ENCODE data around the gene CREM.

CREM gene

GRCh38 chr10:35103882-35104281 lies 22.8 kb upstream of the CREM start:
- Histone ChIP-seq H3K27me3 (no peaks in the 10 kb centered on the region), H3K9me3 (no peaks in the 10 kb centered on the region), H3K4me1 (no peaks in the 10 kb centered on the region), H3K27ac (no peak overlapping the region), H3K4me3 (no peak overlapping the region), H3K36me3 (no peaks in the 10 kb centered on the region)
- intact Hi-C loops (cut with DNase I; ENCODE audit: low total_unique reads): no loop called here
- no peak for TF ChIP-seq CTCF (IDR thresholded peaks at IDR 0.05)
- DNase-seq: no peak

GRCh38 chr10:35112571-35112970 lies 14.1 kb upstream of the CREM start:
- Histone ChIP-seq H3K4me3 (no peak overlapping the region), H3K36me3 (no peaks in the 10 kb centered on the region), H3K4me1 (no peaks in the 10 kb centered on the region), H3K27ac (no peak overlapping the region), H3K9me3 (no peaks in the 10 kb centered on the region), H3K27me3 (no peaks in the 10 kb centered on the region)
- no peak for DNase-seq
- no peak for TF ChIP-seq CTCF (IDR thresholded peaks at IDR 0.05)
- intact Hi-C loops (cut with DNase I; ENCODE audit: low total_unique reads): no loop called here

GRCh38 chr10:35119378-35119777 lies 7.3 kb upstream of the CREM start:
- Histone ChIP-seq H3K9me3 (no peaks in the 10 kb centered on the region), H3K4me3 (no peak overlapping the region), H3K36me3 (no peaks in the 10 kb centered on the region), H3K4me1 (no peaks in the 10 kb centered on the region), H3K27ac (no peak overlapping the region), H3K27me3 (no peaks in the 10 kb centered on the region)
- intact Hi-C loops (cut with DNase I; ENCODE audit: low total_unique reads): loop anchor here (2.0 kb wide), 1 partner anchor 97 kb away; no protein-coding TSS in a partner anchor
- no peak for TF ChIP-seq CTCF (IDR thresholded peaks at IDR 0.05)
- DNase-seq: no peak

GRCh38 chr10:35124540-35124939 lies 2.1 kb upstream of the CREM start:
- H3K27ac ChIP-seq: peak overlapping the region in 1 of 2 donors; percentile 96
- TF ChIP-seq CTCF (IDR thresholded peaks at IDR 0.05): no peak
- intact Hi-C loops (cut with DNase I; ENCODE audit: low total_unique reads): loop anchor here (10.0 kb wide), 3 partner anchors 210 to 700 kb away; partner anchors contain the start of genes CCNY and FZD8

DNA sequence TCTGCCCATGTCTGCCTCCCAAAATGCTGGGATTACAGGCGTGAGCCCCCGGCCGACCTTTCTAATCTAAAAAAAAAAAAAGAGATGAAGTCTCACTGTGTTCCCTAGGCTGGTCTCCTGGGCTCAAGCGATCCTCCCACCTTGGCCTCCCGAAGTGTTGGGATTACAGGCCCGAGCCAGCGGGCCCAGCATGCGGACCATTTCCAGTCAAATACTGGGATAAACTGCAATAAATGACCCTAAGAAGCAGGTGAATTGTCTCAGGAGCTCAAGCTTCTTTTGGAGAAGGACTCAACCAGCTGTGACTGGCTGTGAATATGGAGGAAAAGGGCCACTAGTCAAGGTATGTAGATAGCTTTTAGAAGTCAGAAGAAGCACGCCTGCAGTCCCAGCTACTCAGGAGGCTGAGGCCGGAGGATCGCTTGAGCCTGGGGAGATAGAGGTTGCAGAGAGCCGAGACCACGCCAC lies 550 bp upstream of the CREM start:
- Histone ChIP-seq H3K4me1 (peaks cover 0 to 41% (median 8%) of the 10 kb centered on the region in 4 donors), H3K9me3 (no peaks in the 10 kb centered on the region), H3K27me3 (no peaks in the 10 kb centered on the region), H3K27ac (peak overlapping the region; percentile 96 to 100), H3K4me3 (peak overlapping the region; percentile 68 to 89), H3K36me3 (no peaks in the 10 kb centered on the region)
- TF ChIP-seq CTCF (IDR thresholded peaks at IDR 0.05): no peak
- intact Hi-C loops (cut with DNase I; ENCODE audit: low total_unique reads): loop anchor here (5.0 to 10.0 kb wide), 4 partner anchors 71 to 699 kb away; partner anchors contain the start of genes CCNY and FZD8
- no peak for DNase-seq

More at GRCh38 chr10:35124540-35124939, 2.1 kb upstream of the CREM start:
- no peaks in the 10 kb centered on the region for H3K27me3 ChIP-seq
- no peak for DNase-seq
- no peaks in the 10 kb centered on the region for H3K36me3 ChIP-seq
- H3K4me1 ChIP-seq: peaks cover 0 to 25% (median 6%) of the 10 kb centered on the region in 4 donors
- H3K4me3 ChIP-seq: no peak overlapping the region
- H3K9me3 ChIP-seq: no peaks in the 10 kb centered on the region

Data from tibial artery (tissue), 4 donors.